HG03064 (cell line): ENCODE measurements around the gene GDF15.

ENCODE experiments used
- ATAC-seq: cut with Tn5 transposase; IDR thresholded peaks from one replicate; pipeline ENCODE4 v1.9.1; 2021; ENCODE audit warnings: low read depth; ENCODE audit not compliant: unreplicated experiment

Gene GDF15

DNA sequence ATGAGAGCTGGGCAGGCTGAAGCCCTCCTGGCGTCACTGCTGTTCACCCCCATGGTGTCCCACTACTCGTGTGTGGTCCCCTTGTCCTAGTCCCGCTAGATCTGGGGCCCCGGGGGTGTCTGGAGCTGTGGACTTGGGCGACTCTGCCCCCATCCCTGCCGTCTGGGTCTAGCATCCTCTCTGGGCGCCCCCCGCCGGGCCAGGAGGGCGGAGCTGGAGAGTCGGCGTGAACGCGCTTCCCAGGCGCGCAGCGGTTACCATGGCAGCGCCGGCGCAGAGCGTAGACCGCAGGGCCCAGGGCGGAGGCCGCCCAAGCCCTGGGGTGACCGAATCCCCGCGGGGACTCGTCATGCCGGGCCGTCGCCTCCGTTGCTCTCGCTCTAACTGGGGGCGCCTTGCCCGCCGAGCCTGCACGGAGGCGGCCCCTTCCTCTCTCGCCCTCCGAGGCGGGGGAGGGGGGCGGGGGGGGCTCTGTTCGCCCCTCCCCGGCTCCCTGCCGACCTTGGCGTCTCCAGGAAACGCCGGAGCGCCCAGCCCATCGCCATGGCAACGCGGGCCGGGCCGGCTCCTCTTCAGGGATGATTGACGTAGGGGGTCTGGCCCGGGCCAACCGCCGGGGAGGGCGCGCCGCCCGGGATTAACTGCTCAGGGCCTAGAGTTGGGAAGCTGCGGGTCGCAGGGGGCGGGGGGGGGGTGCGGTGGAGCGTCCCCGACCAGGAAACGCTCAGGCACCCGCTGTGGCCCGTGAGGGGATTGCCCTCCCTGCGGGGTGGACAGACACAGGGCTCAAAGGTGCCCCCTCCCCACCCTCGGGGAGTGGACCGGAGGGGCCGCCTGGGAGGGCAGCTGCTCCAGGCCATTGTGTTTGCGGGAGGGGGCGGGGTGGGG lies 43.1 kb downstream of the GDF15 start:
- ATAC-seq, result no peak

DNA sequence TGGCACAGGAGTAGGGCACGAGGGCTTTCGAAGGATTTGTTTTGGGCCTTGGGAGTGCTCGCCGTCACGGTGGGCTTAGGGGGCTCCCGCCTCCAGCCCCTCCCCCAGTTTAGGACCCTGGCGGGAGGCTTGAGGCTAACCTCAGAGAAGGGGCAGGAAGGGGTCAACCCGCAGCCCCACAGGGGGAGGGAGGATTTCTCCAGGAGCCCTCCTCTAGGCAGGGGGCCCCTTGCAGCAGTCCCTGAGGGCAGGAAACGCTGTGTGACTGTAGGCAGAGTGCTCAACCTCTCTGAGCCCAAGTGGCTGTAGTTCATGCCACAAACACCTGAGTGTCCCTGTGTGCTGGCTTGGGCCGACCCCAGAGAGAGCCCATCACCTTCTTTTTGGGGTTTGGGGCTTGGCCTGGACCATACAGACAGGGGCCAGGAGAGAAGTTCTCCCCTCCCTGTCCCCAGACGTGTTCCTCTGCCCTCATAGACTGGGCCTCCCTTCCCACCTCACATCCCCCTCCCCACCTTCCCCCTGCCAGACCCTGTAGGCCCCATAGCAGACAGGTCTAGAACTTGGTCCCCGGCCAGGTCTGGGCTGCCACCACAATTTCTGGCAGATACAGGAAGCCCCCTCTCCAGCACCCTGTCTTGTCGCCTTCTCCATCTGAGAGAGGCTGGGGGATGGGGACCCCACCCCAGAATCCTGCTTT lies 43.9 kb downstream of the GDF15 start:
- no peak for ATAC-seq

GRCh38 chr19:18430417-18431144 lies 44.6 kb downstream of the GDF15 start:
- no peak for ATAC-seq

DNA sequence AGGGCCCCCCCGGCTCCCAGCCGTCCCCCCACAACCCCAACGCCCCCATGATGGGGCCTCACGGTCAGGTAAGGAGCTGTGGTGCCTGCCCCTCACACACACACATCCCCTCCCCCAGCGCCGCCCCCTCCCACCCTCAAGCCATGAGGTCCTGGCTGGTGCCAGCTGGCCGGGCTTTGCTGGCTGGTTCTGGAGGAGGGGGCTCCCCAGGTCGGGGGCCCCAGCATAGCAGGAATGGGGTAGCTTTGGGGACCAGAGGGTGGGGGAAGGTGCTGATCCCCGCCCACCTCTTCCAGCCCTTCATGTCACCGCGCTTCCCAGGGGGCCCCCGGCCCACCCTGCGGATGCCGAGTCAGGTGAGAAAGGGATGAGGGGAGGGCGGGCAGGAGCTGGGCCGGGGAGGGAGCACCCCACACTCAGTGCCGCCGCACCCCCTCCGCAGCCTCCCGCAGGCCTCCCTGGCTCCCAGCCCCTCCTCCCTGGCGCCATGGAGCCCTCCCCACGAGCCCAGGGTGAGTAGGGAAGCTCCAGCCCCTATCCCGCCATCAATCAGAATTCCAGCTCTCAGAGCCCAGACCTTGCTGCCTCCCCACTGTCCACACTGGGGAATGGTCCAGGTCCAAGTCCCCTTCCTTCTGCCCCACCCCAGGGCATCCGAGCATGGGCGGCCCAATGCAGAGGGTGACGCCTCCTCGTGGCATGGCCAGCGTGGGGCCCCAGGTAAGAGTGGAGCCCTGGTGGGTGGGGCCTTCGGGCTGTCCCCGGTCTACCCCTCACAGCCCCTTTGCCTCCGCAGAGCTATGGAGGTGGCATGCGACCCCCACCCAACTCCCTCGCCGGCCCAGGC lies 45.6 kb downstream of the GDF15 start:
- no peak for ATAC-seq

- ATAC-seq, result no peak
Measured at GRCh38 chr19:18432275-18433014, 46.5 kb downstream of the GDF15 start.

GRCh38 chr19:18433015-18433691 lies 47.2 kb downstream of the GDF15 start:
- no peak for ATAC-seq

DNA sequence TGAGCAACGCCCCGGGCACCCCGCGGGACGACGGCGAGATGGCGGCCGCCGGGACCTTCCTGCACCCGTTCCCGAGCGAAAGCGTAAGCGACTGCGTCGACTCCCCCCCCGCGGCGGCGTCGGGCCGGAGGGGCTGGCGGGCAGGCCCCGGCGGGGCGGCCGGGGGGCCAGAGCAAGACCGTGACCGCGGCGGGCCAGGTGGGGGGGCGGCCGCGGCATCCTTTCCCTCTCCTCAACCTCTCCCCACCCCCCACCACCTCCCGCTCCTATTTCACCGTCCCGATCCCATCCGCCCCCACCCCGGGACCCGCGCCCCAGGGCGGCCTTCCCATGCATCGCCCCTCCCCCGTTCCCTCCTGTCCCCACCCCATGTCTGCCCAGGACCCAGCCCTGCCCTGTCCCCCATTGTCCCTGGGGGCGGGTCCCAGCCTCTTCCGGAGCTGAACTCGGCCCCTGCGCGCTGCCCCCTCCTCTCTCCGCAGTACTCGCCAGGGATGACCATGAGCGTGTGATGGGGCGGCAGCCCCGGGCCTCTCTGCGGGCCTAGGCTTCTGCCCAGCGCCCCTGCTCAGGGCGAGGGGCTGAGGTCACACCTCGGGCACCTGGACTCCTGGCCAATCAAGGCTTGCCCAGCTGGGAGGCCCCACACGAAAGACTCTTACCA lies 47.9 kb downstream of the GDF15 start:
- ATAC-seq, result no peak

- no peak for ATAC-seq
Measured at GRCh38 chr19:18434411-18435175, 48.6 kb downstream of the GDF15 start.

DNA sequence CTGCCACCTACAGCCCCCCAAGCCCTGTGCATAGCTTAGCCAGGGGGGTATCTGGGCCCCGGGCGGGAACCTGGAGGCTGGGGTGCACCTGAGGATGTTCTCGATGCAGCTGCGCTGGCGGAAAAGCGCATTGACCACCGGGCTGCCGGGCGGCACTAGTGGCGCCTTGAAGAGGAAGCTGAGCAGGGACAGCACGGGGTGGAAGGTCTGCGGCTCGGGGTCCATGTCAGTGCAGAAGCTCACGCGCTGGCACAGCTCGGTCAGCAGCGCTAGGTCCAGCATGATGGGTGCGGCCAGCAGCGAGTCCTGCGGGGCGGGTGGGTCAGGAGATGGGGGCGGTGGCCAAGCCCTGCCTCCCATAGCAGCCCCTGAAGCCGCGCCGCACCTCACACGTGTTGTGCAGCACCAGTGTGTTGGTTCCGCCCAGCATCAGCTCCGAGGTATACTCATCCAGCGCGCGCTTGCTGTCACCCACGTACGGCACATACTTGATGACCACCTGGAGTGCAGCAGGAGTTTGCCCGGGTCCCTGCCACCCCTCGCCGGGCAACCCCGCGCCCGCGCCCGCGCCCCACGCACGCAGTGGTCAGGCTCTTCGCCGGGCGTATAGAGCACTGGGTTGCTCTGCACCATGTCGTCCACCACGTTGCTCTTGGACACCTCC lies 49.4 kb downstream of the GDF15 start:
- no peak for ATAC-seq

- ATAC-seq, result no peak
Measured at GRCh38 chr19:18435842-18436670, 50.1 kb downstream of the GDF15 start.

GRCh38 chr19:18436671-18437490 lies 50.9 kb downstream of the GDF15 start:
- no peak for ATAC-seq

GRCh38 chr19:18437491-18438330 lies 51.8 kb downstream of the GDF15 start, which contains the start of gene ISYNA1:
Gene ISYNA1, minus strand, starts transcription at chr19:18438133. Its CDS starts 154 bp downstream, at chr19:18437979.
- ATAC-seq, result no peak

- no peak for ATAC-seq
Measured at GRCh38 chr19:18438331-18439024, 52.5 kb downstream of the GDF15 start.
